HCEC 1CT (cell line): ENCODE data around the gene ARHGAP24.

ENCODE experiments used
- DNase-seq: peaks from one replicate; pipeline ENCODE4 v3.0.0-alpha.2; 2017

Gene ARHGAP24

DNA sequence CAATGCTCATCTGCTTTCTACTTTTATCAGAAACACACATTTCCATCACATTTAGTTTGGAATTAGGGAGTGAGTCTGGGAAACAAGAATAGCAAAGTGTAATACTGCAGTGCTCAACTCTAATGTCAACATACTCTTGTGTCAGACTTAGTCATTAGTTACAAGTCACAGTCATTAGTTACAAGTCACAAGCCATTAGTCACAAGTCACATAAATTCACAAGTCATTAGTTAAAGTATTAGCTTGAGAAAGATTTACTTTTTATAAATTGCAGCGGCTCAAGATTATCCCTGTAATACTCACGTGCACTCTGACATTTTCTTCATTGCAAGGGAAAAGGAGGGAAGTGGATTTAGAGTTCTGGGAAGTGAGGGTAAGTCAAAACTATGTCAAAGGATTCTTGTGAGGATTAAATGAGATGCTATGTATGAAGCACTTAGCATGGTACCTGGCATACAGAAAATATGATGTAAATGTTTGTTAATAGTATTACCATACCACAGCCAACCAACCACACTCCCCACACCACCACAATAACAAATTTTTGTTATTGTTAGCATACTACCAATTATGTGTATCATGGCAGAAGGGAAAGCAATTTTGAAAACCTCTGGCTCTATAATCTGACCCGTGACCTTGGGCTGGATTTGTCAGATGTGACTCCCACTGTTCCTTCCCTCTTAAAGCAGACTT lies 116.6 kb downstream of the ARHGAP24 start:
- DNase-seq = peak; percentile 55

DNA sequence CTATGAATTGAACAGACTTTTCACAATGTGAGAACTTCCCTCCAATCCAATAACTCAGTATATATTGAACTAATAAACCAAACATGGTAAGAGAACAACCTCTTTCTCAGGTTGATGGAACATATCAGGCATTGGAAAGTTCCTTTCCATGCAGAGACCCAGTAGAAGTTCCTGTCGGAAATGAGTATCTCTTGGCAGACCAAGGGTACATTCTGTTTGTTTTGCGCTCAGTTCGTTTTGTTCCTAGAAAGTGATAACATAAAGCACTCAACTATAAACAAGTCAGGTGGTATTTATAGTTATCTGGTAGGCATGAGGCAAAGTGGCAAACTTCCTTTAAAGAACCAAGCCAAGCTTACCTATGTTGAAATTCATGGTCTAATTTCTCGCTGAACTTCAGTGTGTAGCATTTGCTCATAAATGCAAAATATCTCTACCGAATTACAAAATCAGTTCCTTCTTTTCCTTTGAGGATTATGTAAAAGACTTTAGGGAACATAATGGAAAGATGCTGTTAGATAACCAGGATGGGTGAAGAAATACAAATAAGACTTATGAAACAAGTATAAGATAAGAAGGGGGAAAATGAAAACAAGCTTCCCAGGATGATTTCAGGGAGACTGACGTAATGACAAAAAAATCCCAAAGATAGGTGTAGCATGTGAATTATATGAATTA lies 120.3 kb downstream of the ARHGAP24 start:
- no peak for DNase-seq

DNA sequence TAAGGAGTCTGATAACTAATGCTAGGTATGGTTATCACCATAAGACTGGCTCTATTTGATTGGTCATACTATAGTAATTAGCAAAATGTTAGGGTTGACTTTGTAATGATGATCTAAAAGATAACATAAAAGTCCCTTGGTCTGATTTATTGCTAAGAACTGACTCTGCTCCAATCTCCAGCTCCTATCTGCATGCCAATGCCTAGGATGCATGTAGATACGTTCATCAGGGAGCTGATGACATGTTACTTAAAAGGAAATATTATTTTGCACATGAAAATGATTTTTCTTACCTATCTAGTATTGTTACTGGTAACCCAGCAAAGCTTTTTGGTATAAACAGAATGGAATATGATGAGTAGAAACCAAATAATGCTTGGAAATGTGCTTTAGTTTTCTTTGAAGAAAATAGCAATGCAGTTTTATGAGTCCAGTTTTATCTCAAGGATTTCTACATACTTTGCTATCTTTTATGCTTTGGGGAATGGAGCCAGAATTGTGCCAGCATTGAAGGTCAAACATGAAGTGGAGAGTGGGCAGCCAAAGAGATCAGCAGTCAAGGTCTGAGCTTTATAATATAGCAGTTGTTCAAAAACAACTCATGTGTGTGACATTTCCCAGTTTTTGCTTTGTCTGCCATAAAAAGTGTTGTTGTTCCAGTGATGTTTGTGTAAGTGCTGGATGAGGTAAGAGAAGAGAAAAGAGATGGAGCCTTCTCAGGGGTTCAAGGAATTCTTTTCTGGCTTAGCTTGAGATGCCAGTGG lies 121.0 kb downstream of the ARHGAP24 start:
- no peak for DNase-seq

DNA sequence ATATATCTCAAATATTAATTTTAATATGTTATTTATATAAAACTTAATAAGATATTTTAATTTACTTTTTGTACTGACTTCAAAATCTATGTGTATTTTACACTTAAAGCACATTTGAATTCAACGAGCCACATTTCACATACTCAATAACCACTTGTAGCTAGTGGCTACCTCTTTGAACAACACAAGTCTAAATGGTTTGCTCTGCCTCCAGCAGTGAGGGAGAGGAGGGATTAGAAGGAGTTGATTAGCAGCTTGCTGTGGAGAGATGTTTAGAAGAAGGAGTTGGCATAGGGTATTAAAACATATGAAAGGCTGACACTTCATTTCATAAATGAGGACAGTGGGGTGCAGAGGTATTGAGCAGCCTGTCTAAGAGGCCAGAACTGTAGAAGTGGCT lies 124.0 kb downstream of the ARHGAP24 start:
- DNase-seq = no peak

DNA sequence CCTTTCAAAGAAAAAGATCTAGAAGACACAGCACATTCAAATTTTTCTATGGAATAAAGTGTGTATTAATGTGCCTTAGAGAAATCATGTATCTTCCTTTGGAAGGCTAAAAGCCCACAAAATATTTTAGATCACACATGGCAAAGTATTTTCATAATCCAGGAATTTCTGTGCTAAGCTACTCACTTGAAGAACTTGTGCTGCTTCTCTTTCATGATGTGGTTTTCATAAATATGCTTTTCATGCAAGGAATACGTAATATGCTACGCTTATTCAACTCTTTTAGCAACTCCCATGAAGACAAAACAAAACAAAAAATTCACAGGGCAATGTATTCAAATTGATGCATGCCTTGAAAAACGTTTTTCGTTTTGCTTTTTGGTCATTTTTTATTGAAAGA lies 125.6 kb downstream of the ARHGAP24 start:
- no peak for DNase-seq

DNA sequence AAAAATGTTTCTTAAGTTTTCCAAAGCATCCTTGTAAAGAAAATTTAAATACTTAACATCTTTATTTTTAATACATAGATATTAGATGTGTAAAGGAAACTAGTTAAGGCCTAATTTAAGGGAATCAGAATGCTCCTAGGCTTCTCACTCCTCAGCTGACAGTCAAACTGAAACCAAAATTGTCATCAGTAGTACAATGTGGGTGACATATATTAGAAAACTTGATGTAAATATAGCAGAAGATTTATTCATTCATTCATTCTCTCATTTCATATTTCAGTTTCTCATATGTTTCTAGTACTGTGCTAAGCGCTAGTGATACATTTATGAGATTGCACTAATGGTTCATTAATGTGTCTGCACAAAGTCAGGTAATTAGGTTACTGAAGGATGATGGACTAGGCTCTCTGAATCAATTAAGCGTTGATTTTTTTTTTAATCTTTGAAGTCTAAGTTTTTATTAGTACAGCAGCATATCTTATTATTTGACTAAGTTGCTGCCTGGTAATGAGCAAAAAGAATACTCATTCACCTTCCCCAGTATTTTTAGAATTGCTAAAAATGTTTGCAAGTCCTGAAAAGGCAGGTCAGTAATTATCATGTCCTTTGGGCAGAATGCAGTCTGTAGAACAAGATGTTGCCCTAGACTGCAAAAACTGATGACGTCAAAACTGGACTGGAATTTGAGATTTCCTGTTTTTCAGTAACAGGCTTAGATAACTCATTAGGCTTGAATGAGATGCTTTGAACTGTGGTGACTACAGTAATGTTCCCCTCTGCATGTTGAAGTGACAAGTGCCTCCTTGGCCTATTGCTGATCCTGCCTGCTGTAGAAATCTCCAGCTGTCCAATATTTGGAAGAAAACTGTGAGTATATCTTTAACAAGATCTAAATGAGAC lies 128.7 kb downstream of the ARHGAP24 start:
- peak; percentile 45 for DNase-seq

DNA sequence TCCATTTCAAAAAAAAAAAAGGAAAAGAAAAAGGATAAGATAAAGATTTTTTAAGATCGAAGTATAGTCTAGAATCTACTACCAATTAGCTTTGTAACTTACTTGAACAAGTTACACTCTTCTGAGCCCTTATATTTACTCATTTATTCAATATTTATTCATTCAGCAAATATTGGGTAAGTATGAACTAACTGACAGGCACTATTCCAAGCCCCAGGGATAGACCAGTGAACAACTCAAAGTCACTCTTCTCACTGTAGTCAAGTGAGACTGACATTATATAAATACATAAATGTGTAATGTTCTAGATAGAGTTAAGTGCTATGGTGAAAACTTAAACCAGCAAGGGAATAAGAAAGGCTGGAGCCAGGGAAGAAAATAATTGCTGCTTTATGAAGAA lies 131.6 kb downstream of the ARHGAP24 start:
- DNase-seq = no peak

DNA sequence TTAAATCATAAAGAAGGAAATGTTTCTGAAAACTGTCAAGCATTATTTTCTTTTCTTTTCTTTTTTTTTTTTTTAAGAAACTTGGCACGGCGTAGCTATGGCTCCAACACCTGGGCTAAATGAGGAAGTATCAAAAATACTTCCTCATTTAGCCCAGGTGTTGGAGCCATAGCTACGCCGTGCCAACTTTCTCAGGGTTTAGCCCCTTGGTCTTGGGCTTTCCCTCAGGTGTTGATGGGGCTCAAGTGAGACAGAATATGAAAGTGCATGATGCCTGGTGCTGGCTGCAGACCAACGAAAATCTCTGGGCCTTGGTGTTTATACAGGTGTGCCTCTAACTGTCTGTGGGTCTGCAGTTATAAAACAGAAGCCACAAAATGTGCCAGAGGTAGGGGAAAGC lies 132.7 kb downstream of the ARHGAP24 start:
- no peak for DNase-seq

DNA sequence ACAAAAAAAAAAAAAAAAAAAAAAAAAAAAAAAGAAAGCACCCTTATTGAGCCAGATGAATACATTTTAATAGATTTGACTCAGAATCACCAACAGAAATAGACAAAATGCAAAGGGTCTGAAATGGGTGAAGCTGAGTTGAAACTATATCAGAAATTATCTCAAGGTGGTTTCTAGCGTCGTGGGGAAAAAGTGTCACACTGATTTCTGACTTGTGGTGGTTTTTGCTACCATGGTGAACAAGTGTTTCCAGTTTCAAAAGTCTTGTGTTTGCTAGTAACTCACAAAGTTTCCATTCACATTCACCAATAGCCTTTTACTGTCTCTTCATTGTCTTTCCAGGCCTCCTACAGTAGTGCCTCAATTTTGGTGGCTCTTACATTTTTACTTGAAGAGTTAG lies 135.5 kb downstream of the ARHGAP24 start:
- DNase-seq = no peak

DNA sequence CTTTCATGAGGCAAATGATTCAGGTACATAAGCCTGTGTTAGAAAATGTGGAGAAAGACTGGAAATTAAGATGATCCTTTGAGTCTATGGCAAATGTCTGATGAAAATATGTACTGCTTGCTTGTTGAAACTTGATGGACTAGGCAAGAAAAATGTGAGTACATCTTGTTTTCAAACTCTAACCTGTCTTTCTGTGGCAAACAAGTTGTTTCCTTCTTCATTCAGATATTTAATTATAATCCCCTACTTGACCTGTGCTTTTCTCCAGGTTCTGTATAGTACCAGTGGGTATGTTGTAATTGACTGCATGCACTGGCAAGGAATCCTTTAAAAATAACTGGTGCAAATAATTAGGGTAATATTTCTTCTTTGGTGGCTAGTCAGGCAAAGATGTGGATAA lies 136.7 kb downstream of the ARHGAP24 start:
- DNase-seq = no peak

DNA sequence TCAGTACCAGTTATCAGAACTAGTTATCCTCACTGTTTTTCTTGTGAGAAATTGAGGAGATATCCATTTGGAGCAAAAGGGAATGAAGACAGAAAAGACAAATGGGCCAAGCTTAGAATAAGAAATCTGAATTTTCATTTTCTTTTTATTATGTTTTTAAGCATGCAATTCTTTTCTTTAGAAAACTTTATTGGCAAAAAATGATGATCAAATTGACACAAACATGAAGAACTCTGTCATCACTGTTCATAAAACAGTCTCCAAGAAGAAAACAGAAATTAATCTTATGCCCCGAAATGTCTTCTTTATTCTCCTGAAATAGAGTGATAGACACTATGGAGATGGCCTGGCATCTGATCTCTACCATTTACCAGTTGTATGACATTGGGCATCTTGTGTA lies 139.0 kb downstream of the ARHGAP24 start:
- DNase-seq = no peak

DNA sequence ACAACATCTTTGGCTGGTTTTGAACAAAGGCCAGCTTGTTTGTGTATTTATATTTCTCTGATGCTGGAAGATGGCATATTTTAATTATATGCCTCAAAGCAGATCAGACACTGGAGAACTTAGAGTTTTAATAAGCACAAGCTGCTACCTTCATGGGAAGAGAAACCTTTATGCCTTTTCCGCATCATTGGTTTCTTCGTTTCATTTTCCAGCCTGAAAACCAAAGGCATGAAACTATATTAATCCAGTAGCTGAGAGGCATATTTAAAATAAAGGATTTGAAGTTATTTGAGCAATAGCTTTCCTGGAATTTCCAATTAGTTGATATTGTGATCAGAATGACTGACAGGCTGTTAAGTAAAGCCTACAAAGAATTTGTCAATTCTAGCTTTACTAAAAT lies 141.0 kb downstream of the ARHGAP24 start:
- DNase-seq = no peak

DNA sequence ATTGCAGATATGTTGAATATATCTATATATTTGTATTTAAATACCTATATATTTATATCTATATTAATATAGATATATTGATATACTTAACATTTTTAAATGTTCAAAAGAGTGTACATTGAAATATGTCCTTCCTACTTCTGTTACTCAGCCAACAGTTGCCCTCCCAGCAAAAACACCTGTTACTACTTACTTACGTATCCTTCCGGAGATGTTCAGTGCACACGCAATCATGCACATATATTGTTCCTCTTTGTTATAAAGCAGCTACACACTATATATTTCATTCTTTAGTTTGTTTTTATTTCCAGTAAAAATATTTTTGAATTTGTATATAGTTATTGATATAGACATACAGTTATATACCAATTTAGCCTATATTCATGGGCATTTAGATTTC lies 142.3 kb downstream of the ARHGAP24 start:
- no peak for DNase-seq

DNA sequence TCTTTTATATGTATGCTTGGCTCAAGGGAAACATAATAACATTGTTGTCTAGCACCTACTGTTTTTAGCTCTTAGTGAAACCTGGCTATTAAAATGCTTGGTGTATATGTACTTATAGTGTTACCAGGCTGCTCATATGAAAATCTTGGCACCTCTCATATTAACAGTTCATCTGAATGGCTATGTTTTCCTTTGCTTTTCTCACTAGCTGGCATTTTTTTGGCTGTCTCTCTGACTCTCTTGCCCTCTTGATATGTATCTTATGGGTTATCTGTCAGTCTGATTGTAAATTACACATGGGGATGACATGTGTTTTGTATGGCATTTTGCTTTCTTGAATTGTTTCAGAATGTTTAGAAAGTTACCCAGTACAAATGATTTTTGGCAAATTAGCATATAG lies 158.0 kb downstream of the ARHGAP24 start:
- DNase-seq = no peak

DNA sequence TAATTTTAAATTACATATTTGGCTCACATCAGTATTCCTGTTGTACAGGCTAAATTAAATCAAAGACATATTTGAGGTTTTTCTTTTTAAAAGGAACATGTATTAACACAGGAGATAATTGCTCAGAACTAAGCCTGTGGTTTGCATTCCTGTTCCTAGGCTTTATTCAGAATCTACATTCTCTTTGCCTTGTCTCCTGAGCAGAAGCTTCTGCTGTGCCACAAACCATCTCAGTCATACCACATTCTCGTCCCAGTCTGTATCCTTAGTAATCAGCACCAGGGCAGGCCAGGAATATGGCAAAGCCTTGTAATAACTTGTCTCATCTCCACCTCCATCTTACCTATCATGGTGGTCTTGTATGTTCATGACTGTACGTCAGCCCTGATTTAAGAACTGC lies 162.8 kb downstream of the ARHGAP24 start:
- DNase-seq = no peak

DNA sequence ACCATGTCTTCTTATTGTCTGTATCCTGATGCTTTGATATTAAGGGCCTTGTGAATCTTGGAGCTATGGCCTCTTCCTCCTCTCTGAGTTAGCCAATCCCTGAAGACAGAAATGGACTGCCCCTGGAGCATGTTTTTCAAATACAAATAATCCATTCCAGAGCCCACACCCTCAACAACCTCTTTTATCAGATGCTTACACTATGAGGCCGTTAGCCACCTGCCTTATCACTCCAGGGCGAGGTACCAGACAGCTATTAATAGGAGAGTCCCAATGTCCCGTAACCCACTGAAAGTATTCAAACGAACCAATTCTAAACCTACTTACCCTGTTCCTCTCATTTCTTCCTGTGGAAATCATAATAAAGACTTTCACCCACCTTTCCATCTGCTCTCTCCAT lies 165.0 kb downstream of the ARHGAP24 start:
- no peak for DNase-seq

DNA sequence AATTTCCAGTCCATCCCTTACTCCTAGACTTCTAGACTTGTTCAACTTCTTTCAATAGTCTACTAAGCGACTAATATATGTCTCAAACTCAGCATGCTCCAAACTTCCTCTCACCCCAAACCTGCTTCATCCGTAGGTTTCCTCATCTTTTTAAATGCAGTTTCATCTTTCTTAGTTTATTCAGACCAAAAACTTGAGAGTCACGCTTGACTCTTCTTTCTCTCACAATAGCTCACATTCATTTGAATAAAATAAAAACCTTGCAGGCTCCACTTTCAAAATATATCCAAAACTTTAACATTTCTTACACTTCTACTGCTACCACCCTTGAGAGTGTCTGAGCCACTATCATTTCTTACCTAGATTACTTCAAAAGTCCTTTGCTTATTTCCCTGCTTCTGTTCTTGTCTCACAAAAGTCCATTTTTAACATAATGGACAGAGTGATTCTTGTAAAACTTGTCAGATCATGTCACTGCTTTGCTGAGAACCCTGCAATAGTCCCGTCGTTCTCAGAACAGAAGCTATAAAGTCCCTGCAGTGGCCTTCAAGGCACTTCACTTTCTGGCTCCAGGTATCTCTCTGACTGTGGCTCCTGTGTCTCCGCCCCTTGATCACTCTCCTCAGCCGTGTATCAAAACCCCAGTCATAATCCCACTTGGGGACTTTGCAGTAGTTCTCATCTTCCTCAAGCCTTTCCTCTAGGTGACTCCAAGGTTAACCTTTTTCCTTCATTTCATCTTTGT lies 167.6 kb downstream of the ARHGAP24 start:
- no peak for DNase-seq

DNA sequence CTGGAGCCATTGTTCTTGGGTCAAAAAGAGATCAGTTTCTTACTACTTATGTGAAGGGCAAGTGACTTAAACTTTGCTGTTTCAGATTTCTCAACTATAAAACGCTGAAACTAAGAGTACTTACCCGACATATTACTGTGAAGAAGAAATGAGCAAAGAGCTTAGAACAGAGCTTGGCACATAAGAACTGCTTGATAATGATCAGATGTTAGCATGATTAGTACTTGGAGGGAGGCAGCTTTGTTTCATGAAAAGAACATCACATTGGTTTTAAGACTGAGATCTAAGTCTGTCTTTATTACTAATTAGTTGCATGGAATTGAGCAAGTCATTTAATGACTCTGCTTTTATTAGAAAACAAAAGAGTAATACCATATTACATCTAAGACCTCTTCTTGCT lies 169.1 kb downstream of the ARHGAP24 start:
- no peak for DNase-seq

DNA sequence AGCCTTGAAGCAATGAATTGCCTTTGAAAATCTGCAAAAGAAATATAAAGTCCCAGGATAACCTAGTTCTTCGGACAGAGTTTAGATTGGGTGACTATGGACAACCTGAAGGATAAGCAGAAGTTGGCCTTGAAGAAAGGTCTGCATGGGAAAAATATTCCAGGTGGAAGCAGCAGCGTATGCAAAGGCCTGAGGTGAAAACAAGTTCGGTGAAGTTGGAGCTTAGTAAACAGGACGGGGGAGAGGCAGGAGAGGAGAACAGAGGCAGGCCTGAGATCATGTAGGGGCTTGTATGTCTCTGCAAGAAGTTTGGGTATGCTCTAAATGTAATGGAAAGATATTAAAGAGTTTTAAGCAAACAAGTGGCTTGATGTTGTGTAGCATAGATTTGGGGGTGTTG lies 176.0 kb downstream of the ARHGAP24 start:
- DNase-seq = no peak

DNA sequence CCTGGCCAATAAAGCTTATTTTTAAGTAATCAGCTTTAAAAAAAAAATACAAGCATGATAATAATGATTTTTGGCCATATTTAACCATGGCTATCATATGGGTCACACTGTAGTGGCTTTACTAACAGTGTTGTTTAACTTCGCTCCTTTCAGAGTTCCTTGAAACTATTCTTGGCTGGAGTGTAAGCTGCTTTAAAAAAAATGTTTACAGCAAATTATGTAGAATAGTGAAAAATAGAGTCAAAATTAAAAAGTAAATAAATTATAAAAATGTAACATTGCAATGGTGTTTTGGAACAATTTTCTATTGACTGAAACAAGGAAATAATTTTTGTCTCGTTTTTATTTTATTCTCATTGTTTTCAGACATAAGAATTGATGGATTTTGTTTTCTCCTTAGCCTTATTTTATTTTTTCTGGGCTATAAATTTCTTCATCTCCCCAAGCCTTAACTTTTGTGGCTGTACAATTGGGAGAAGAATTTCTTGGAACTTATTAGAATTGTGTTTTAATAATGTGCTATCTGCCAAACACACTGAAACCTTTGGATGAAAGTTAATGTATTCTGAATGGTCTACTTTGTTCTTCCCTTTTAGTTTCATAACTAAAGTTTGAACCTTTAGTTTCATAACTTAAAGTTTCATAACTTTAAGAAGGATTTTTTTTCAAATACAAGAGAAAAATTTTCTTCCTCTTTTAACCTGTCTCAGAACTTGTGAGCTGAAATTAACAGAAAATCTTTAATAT lies 182.0 kb downstream of the ARHGAP24 start:
- DNase-seq = no peak

DNA sequence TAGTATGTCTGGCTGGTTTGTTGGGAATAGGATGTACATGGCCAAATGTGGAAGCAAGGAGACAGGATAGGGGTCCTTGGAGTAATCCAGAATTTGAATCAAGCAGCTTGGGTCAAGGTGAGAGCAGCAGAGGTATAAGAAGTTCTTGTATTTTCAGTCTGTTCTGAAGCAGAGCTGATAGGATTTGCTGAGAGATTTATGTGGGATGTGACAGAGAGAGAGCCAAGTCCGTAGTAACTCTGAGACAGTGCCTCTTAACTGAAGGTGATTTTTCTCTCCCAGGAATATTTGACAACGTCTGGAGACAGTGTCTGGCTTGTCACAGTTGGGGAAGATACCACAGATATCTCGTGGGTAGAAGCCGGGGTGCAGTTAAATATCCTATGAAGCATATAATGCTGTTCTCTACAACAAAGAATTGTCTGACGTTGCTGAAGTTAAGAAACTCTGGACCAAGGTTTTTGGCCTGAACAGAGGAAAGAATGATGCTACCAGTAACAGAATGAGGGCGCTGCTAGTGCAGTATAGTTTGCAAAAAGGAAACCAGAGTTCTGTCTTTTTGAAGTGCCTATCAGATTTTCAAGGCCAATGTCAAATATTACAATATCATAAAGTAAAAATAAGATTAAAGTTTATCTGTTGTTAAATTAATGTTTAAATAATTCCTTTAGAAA lies 184.0 kb downstream of the ARHGAP24 start:
- DNase-seq = no peak
